Stimulated activated CD8-positive, alpha-beta memory T cell treated with anti-CD3 and anti-CD28 coated beads, Interleukin-7, amount 100 ng/mL, for 24 hours (primary cell): ENCODE results near the gene POLE2.
"Not testable (repeated sequence)": the region's sequence is repeated elsewhere in the genome, so short reads cannot be mapped to it uniquely, and the experiment has no call there.

ENCODE experiments used
- DNase-seq: peaks from one replicate; pipeline ENCODE4 v3.0.0-alpha.2; 2020; ENCODE audit warnings: low read depth

Gene POLE2

DNA sequence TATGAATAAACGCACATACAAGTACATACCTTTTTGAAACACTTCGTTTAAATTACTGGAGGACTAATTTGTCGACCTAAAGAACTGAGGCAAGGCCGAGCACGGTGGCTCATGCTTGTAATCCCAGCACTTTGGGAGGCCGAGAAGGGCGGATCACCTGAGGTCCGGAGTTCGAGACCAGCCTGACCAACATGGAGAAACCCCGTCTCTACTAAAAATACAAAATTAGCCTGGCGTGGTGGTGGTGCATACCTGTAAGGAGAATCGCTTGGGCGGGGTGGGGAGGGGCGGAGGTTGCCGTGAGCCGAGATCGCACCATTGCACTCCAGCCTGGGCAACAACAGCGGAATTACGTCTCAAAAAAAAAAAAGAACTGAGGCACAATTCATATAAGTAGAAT, 68.7 kb downstream of the POLE2 start:
- not testable (repeated sequence) for DNase-seq

- no peak for DNase-seq
Measured at GRCh38 chr14:49617852-49618519, 70.0 kb downstream of the POLE2 start.

- DNase-seq: no peak
Measured at GRCh38 chr14:49615776-49616175, 72.2 kb downstream of the POLE2 start.

- no peak for DNase-seq
Measured at GRCh38 chr14:49614196-49614595, 73.8 kb downstream of the POLE2 start.

GRCh38 chr14:49612671-49613070, 75.3 kb downstream of the POLE2 start:
- DNase-seq: no peak

GRCh38 chr14:49612251-49612650, 75.8 kb downstream of the POLE2 start:
- no peak for DNase-seq

GRCh38 chr14:49607583-49607982, 80.4 kb downstream of the POLE2 start:
- DNase-seq: no peak

DNA sequence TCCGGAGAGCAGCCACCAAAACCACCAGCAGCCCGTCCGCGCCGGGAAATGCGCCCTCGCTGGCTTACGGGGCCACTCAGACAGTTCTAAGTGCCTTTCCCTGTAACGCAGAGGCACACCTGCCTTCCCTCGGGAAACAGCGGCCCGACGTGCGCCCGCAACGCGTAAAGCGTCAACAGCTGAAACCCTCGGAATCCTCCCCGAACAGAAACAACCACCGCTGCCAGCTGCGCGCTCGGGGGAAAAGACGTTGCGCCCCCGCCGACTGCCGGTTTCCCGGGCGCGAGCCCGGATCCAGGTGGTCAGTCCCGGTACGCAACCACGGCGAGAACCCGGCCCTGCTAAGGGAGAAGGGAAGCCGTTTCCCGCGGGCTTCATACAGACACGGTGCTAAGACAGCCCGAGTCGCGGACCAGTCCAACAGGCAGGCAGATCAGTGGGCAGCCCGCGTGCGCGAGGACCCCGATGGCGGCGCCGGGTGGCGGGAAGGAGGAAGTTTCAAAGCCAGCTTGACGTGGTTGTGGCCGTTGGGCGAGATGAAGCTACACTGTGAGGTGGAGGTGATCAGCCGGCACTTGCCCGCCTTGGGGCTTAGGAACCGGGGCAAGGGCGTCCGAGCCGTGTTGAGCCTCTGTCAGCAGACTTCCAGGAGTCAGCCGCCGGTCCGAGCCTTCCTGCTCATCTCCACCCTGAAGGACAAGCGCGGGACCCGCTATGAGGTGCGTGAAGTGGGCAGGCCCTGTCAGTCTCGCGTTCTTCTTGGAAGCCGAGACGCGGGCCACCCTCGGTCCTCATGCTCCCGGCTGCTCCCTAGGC, 89.3 kb downstream of the POLE2 start, which contains the start of gene LRR1:
LRR1 (plus strand) TSS at position 456 of the 816 bp plus-strand sequence; CDS start at position 537, 81 bp downstream.
- peak; percentile 74 for DNase-seq

GRCh38 chr14:49598189-49598484, 89.9 kb downstream of the POLE2 start:
- DNase-seq: no peak

DNA sequence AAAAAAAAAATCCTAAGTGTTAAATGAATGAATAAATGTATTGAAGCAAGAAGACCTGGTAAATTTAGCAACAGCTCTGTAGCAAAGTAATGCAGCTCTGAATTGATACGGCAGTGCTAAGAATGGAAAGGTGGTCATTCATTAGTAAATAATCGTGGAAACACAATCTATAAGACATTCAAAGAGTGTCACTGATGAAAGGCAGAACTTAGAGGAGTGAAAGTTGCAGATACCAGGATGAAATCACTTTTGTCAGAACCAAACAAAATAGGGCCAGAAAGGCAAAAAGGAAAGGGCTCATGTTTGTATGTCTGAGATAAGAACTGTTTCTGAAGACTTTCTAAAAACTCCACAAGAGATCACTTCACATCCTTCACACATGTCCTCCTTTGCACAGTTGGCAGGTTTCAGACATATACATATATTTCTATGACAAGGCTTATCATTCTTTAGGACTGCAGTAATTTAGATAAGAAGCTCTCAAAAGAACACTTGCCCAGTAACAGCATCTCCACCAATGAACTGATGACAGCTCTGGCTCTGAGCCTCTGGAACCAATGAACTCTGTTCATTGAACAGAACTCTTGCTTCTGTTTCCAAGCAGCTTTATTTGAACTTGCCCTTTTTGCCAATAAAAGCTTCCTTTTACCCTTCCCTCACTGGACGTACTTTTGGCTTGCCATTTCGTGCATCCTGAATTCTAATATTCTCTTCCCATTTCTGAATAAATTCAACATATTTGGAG, 93.5 kb downstream of the POLE2 start:
- no peak for DNase-seq
